ENCODE results near the gene ZFTA.
A peak's percentile ranks its signal among the peaks of the same experiment; 100 is the strongest.
"Not testable (repeated sequence)": the region's sequence is repeated elsewhere in the genome, so short reads cannot be mapped to it uniquely, and the experiment has no call there.

Gene ZFTA

GRCh38 chr11:63771741-63772318 is 3.3 kb upstream of the ZFTA start:
- not testable (repeated sequence) for DNase-seq

GRCh38 chr11:63770763-63771162 is 2.2 kb upstream of the ZFTA start:
- DNase-seq, result no peak

GRCh38 chr11:63769714-63770455 is 1.3 kb upstream of the ZFTA start:
- no peak for DNase-seq

- DNase-seq, result peak; percentile 30
Measured at GRCh38 chr11:63769042-63769713, 603 bp upstream of the ZFTA start.

DNA sequence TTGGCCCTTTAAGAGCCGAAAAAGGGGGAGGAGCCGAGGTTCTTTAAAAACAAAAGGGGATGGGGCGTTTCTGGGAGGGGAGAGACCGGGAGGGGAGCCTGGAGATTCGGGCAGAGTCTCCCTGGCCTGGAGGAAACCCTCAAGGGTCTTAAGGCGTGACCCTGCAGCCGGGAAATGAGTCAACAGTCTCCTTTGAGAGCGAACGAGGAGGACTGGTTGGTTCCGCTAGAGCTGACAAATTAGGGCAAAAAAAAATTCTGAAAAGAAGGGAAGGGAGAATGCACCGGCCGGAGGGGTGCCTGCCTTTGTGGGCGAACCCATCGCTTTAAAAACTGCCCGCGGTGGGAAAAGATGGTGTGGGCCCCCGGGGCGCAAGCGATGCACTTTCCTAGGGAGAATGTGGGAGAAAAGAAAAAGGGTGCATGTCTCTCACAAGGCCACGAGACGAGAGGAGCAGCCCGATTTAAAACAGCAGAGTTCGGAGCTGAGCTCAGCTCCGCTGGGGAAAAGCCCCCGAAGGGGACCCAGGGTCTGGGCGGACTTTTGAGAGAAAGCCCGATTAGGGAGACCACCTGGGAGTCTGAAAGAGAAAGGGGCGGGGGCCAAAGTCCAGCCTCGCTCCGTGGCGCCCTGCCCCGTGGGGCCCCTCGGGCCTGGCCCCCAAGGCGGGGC is 874 bp downstream of the ZFTA start:
- no peak for DNase-seq

GRCh38 chr11:63767267-63767564 is 1.4 kb downstream of the ZFTA start:
- no peak for DNase-seq

GRCh38 chr11:63766531-63767235 is 1.9 kb downstream of the ZFTA start:
- DNase-seq, result no peak

DNA sequence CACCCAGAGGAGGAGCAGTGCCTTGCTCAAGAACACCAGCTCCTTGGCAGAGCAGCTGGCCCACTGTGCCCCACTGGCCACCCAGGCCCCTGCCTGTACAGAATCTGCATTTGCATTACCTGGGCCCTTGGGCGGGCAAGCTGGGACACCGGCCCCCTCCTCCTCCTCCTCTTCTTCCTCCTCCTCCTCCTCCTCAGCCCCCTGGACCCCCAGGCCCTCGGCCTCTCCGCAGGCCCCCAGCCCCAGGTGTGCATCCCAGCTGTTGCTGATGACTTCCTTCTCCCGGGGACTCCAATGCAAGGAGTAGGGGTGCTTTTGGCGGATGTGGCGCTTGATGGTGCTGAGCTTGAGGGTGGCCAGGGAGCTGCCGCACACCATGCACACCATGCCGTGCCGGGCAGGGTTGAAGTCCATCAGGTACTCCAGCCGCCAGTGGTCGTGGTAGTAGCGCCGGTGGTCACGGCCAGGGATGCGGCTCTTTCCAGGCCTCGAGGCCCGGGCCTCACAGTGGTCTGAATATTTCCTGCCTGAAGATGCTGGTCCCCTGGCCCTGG is 2.8 kb downstream of the ZFTA start:
- DNase-seq, result no peak

DNA sequence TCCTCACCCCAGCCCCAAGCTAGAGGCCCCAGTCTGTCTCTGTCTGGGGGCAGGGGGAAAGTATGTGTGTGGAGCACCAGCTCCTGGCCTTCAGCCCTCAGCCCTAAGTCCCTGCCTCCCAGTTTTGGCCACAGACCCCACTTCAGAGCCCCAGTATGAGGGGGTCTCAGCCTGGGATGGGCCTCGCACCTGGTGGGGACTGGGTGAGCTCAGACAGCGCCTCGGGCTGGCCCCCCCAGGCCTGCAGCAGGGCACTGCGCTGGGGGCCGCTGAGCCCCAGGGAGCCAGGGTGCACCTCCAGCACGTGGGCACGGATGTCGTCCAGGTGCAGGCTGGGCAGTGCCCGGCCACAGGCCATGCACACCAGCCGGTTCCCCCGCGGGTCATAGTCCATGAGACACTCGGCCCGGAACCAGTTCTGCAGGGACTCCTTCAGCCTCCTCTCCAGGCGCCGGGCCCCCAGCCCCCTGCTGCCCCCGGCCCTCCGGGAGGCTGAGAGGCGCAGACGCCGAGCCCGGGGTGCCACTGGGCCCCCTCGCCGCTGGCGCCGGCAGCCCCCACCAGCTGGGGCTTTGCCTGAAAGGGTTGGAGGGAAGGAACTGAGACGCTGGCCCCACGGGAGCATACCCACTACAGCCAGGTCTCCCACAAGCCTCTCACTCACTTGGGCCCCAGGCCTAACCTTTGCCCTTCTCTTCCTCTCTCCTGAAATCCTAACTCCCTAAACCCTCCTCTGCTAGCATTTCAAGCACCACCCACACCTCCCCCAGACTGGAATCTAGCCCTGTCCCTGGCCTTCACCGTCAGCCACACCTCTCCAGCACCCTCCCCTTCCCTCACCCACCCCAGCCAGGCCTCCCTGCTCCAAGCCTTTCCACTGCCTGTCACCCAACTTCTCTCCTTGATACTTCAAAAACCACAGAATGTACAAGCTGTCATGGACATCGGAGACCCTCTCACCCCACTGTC is 3.6 kb downstream of the ZFTA start:
- no peak for DNase-seq

DNA sequence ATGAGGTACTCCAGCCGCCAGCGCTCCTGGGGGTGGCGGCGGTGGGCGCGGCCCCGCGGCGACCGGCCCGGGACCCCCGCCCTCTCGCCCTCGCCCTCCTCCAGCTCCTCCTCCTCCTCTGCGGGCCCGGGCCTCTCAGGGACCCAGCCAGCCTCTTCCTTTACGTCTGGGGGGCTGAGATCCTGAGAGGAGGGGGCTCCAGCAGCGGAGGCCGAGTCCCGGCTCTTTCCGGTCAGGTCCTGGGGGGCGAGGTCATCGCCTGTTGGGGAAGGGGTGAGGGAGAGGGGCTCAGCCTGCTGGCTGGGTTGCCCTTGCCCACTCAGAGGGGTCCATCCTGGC is 4.3 kb downstream of the ZFTA start:
- no peak for DNase-seq

GRCh38 chr11:63763496-63764339 is 4.9 kb downstream of the ZFTA start:
- DNase-seq, result no peak

DNA sequence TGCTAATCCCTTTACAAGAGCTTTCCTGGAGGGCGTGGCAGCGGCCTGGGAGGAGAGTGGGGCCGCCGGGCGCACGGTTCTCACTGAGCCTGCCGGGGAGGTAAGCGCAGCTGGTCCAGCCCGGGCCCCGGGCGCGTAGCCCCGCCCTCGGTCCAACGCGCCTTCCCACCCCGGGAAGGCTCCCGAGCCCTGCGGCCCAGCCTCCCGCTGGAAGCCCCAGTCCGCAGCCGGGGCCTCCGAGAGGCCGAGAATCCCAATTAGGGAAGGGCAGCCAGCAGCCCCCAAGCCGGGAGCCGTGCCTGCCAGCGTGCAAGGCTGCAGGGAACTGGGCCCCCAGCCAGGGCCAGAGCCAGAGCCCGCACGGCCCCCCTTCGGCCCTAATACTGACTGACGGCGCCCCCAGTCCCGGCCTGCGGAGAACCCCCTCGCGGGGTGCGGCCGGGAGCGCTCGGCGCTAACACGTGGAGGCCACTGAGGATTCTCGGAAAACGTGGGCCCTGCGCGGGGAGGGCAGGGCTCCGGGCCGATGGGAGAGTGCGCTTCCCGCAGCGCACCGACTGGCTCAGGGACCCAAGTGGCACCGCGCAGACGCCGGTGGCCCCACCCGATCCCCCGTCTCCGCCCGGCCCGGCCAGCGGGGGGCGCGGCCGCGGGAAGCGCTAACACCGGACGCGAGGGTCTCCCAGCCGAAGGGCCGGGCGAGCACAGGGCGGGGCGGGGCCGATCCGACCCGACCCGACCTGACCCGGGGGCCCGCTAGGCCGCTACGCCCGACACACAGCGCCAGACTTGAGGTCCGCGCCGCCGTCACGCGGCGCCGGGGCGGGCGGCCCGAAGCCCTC is 5.7 kb downstream of the ZFTA start:
- DNase-seq, result no peak

GRCh38 chr11:63761931-63762653 is 6.5 kb downstream of the ZFTA start:
- no peak for DNase-seq

DNA sequence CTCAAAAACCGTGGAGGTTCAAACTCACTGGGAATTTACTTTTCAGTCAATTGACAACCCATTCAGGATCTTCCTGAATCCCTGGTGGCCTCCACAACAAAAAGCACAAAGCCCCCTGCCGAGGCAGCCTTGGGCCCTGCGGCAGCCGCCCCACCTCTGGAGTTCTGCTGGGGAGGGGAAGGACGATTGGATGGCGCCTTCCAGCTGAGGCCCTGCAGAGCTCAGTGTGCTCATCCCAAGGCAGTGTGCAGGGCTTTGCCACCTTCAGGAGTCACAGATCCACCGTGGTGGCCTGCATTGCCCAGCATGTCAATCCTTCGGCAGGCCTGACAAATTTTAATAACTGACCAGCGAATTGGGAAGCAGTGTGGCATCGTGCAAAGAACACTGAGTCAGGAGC is 7.4 kb downstream of the ZFTA start:
- DNase-seq, result no peak

DNA sequence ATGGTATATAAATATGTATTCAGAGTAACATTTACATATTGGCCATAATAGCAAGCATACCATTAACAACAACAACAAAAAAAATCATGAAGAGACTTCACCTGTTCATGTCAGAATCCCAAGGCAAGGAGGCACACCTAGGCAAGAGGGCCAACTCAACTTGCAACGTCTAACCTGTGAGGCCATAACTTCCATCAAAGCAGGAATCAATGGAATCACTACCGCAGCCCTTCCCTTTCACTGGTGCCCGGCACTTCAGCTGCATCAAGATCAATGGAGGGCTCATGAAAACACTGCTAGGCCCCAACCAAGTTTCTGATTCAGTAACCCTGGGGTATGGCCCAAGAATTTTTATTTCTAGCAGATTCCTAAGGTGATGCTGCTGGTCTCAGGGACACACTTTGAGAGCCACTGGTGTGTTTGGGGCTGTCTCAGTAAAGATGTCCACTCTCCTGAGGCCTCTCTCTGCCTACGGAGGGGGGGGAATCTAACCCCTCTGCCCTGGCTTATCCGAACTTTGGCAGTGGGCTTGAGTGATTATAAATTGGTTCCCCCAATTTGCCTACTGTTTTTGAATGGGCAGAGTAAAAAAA is 8.0 kb downstream of the ZFTA start:
- no peak for DNase-seq

GRCh38 chr11:63756919-63757761 is 11.4 kb downstream of the ZFTA start:
- DNase-seq, result no peak

DNA sequence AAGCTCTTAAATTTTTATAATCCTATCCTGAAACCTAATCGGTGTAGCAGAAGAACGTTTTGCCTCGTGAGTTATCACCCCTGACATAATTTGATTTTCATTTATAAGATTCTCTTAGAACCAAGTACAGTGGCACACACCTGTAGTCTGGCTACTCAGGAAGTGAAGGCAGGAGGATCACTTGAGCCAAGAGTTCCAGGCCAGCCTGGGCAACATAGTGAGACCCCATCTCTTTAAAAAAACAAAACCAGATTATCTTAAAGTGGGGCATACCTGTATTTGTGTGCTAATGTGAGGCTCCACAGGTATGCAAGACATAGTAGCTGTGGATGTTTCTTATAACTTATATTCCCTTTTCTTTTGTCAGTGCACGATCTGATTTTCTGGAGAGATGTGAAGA is 19.0 kb downstream of the ZFTA start:
- DNase-seq, result no peak

DNA sequence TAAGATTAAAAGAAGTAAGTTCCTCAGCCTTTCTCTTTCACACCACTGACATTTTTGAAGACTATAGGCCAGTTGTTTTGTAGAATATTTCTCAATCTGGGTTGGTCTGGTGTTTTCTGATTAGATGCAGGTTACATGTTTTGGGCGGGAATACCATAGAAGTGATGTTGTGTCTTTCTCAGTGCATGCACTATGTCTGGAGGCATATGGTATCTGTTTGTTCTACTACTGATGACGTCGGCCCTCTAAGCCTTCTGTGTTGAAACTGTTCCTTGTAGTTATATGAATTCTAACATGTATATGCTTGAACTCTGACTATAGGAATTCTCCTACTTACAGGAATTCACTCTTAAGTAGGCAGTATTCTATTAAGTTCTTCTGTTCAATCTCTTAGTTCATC is 21.6 kb downstream of the ZFTA start:
- DNase-seq, result no peak
